ENCODE measurements around the gene CMKLR1.

The CMKLR1 gene

GRCh38 chr12:108257610-108258106 lies 81.5 kb downstream of the CMKLR1 start:
- no peak for DNase-seq

- DNase-seq = no peak
Measured at GRCh38 chr12:108257004-108257403, 82.1 kb downstream of the CMKLR1 start.

GRCh38 chr12:108255252-108255602 lies 83.9 kb downstream of the CMKLR1 start:
- no peak for DNase-seq

- no peak for DNase-seq
Measured at GRCh38 chr12:108254517-108255251, 84.4 kb downstream of the CMKLR1 start.

GRCh38 chr12:108254030-108254429 lies 85.1 kb downstream of the CMKLR1 start:
- DNase-seq = no peak

- no peak for DNase-seq
Measured at GRCh38 chr12:108253540-108253939, 85.6 kb downstream of the CMKLR1 start.

- DNase-seq = no peak
Measured at GRCh38 chr12:108252523-108252922, 86.6 kb downstream of the CMKLR1 start.

- DNase-seq = no peak
Measured at GRCh38 chr12:108248011-108248410, 91.1 kb downstream of the CMKLR1 start.

- no peak for DNase-seq
Measured at GRCh38 chr12:108247130-108247529, 92.0 kb downstream of the CMKLR1 start.

- DNase-seq = no peak
Measured at GRCh38 chr12:108241986-108242703, 97.0 kb downstream of the CMKLR1 start.

GRCh38 chr12:108240928-108241327 lies 98.2 kb downstream of the CMKLR1 start:
- DNase-seq = no peak

GRCh38 chr12:108240027-108240785 lies 98.9 kb downstream of the CMKLR1 start:
- no peak for DNase-seq

- no peak for DNase-seq
Measured at GRCh38 chr12:108239378-108239777, 99.7 kb downstream of the CMKLR1 start.

- DNase-seq = no peak
Measured at GRCh38 chr12:108238474-108238873, 100.6 kb downstream of the CMKLR1 start.

All from NCI-H1436 treated with DMSO at 0.1 percent for 48 hours (cell line).